NCI-H1436 (cell line): Measurements from ENCODE around the gene LRRC56.

Experiments
- DNase-seq: peaks from one replicate; lab custom pipeline; 2025; lab: John Stamatoyannopoulos, UW

The LRRC56 gene

DNA sequence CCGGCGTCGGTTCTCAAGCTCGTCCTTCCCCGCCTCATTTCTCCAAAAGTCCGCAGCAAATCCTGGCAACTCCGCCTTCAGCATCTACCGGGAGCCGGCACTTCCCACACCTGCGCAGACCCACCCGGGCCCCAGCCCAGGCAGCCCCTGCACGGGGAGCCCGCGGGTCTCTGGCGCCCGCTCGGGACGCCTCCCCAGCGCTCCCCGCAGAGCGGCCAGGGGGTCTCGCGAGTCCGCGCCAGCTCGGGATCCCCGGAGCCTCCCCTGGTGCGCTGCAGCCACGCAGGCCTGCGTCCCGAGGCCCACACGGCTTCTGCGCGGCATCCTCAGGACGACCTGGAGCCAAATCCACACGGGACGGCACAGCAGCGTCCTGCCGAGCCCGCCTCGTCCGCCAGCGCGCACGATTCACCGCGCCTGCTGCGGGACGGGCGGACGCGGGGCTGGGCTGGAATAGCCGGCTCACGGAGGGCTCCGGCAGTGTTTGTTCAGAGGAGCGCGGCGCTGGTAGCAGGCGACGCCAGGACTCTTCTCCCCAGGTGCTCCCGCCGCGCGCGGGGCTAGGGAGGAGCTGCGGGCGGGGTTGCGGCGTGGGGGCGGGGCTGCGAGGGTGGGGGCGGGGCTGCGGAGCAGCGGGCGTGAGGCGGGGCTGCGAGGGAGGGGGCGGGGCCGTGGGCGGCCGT, 38.1 kb downstream of the LRRC56 start:
- peak; percentile 90 for DNase-seq

DNA sequence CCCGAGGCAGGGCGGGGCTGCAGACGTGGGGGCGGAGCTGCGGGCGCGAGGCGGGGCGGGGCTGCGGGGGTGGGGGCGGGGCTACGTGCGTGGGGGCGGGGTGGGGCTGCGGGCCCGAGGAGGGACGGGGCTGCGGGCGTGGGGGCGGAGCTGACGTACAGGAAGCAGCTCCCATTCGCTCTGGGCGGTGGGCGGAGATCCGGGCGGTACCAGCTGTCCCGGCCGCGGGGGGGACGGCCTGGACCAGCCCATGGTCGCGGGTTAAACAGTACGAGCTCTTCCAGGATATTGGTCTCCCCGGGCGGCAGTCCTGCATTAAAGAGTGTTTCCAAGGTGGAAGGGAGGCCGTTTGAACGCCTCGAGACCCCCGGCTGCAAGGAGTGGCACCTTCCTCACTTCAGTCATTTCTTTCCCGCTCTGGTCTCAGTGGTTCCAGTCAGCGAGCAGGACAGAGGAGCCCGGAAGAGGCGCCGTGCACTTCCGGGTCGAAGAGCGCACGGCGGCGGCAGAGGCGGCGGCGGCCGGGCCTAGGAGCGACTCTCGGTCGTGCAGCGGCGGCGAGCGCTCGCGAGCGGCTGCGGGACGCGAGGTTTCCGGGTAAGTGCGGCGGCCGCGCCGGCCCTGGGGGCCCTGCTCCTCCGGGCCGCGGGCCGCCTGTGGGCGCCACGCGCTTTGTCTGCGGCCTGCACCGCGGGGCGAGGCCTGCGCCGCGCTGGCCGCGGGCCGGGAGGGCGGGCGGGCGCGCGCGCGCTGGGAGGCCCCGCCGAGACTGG, 38.9 kb downstream of the LRRC56 start, which contains the start of gene PHRF1:
Gene PHRF1 (plus strand): TSS at position 475 of the 773 bp plus-strand sequence. CDS start 5,043 bp downstream, outside the sequence.
- peak; percentile 93 for DNase-seq

GRCh38 chr11:576811-577610, 39.7 kb downstream of the LRRC56 start:
- DNase-seq: no peak

DNA sequence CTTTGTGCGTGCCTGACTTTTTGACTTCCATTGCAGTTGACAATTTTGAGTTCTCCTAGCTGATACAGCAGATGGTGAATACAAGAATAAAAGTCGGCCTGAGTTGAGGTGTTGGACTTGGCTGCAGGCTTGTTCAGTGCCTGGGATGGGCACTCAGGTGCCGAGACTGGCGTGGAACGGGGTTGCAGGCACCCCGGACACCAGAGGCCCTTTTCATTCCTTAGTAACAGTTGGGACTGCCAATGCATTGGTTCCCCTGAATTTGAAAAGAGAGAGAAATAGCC, 40.2 kb downstream of the LRRC56 start:
- no peak for DNase-seq

DNA sequence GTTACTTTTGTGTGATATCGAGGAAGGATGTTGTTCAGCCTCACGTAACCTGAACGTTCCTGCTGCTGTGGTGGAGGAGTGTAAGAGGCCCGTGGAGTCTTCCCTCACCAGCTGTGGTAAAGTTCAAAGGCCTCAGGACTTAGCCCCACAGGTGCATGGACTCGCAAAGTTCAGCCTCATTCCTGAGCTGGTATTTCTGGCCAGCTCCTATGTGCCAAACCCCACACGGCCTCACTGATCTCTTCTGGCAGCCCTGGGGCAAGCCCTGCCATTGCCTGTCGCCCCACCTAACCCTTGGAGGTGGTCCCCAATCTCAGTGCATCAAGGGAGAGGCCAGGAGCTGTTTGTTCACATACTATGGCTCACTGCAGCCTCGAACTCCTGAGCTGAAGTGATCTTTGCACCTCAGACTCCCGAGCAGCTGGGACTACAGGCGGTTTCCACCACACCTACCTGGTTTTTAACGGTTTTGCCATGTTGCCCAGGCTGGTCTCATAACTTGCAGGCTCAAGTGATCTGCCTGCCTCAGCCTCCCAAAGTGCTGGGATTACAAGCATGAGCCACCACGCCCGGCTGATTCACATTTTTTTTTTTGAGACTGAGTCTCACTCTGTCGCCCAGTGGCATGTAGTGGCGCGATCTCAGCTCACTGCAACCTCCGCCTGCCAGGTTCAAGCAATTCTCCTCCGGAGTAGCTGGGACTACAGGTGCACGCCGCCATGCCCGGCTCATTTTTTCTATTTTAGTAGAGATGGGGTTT, 41.1 kb downstream of the LRRC56 start:
- no peak for DNase-seq

DNA sequence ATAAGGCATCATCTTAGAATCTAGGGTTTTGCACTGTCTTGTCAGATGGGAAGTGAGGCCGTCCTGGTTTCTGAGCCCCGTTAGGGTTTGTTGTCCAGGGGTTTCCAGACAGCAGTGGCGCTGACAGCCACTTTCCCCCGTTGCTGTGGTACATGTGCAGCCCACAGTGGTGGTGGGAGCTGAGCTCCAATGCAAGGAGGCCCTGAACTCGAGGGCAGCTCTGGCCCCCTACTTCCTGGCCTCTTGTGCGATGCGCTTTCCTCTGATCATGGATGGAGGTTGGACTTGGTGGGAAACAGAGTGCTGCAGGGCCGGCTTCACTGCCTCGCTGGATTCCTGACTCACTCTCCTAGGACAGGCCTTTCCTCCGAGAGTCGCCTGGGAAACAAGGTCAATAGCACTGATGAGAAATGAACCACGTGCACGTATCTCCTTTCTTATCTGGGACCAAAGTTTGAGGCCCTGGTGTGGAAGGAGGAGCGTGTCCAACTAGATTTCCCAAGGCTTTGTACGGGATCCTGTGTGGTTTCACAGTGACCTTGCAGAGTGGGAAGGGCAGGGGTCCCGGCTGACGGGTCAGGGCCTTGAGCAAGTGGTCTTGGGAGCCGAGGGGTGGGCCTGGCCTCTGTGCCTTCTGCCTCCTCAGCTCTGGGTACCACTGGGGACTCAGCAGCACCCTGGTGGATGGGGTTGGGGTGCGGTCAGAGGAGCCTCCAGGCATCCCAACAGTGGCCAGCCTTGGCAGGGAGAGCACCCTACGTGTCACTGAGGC, 42.7 kb downstream of the LRRC56 start:
- no peak for DNase-seq

DNA sequence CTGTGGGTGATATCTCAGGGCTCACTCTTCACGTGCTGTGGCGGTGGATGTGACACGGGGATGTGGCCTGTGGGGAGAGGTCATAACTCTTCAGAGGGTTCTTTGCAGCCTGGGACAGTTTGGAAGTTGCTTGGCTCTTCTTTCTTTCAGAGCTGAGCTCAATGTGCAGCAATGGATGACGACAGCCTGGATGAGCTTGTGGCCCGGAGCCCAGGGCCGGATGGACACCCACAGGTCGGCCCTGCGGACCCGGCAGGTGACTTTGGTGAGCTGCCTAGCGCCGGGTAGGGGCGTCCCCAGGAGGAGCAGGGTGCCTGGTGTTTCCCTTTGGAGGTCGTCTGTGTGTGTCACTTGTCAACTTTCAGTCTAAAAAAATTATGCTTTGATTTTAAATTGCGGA, 44.0 kb downstream of the LRRC56 start:
- DNase-seq: no peak

DNA sequence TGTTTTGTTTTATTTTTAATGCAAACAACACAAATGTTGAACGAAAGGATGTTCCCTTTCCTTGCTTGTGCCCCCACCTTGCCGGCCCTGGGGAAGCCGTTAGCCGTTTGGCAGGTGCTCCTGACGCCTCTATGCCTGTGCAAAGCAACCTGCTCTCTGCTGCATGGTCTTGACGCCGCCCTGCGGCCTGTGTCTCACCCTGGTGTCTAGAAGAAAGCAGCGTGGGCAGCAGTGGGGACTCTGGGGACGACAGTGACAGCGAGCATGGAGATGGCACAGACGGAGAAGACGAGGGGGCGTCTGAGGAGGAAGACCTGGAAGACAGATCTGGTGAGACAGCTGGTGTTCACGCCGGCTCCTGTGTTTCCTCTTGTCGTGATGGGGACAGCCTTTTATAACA, 44.4 kb downstream of the LRRC56 start:
- no peak for DNase-seq

GRCh38 chr11:584287-584686, 47.0 kb downstream of the LRRC56 start:
- no peak for DNase-seq

GRCh38 chr11:586376-587316, 49.3 kb downstream of the LRRC56 start:
- DNase-seq: no peak

- no peak for DNase-seq
Measured at GRCh38 chr11:587546-587945, 50.2 kb downstream of the LRRC56 start.

- no peak for DNase-seq
Measured at GRCh38 chr11:587978-588380, 50.7 kb downstream of the LRRC56 start.

DNA sequence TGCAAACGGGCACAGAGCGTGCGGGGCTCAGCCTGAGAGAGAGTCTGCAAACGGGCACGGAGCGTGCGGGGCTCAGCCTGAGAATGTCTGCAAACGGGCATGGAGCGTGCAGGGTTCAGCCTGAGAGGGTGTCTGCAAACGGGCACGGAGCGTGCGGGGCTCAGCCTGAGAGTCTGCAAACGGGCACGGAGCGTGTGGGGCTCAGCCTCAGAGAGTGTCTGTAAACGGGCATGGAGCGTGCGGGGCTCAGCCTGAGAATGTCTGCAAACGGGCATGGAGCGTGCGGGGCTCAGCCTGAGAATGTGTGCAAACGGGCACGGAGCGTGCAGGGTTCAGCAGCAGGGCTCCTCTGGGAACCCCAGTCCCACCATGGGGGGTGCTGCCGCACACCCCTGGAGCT, 52.5 kb downstream of the LRRC56 start:
- no peak for DNase-seq

DNA sequence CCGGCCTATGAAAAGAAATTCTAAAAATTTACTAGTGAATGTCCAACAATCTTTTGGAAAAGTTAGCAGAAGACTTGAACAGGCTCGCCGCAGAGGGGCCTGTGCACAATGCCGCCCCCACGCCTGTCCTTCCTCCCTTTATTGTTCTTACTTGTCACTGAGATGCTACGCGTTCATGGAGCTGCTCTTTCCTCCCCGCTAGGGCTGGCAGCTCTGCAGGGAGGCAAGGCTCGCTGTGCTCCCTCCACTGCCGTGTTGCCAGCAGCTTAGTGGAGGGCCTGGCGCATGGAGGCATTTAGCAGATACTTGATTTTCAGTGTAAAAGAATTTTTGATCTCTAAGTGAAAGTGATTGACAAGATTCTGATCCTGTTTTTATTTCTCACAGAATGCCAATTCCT, 53.7 kb downstream of the LRRC56 start:
- DNase-seq: no peak

GRCh38 chr11:592501-592900, 55.2 kb downstream of the LRRC56 start:
- DNase-seq: no peak

DNA sequence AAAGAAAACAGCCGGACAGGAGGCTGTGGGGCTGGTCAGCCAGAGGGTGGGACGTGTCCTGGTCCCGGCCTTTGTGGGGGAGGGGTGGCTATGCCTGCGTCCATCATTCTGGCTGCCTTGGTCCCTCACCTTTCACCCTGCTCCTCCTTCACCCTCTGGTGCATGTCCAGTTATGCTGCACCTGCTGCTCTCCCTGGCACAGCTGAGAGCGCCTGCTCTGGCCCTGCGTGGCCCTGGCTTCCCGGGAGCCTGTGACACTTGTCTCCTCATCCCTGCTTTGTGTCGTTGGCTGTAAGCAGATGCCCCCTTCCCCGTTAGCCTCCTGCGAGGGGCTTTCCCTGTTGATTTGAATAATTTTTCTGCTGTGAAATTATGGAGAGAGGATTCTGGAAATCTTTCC, 55.6 kb downstream of the LRRC56 start:
- DNase-seq: no peak

GRCh38 chr11:593347-593746, 56.0 kb downstream of the LRRC56 start:
- DNase-seq: no peak

DNA sequence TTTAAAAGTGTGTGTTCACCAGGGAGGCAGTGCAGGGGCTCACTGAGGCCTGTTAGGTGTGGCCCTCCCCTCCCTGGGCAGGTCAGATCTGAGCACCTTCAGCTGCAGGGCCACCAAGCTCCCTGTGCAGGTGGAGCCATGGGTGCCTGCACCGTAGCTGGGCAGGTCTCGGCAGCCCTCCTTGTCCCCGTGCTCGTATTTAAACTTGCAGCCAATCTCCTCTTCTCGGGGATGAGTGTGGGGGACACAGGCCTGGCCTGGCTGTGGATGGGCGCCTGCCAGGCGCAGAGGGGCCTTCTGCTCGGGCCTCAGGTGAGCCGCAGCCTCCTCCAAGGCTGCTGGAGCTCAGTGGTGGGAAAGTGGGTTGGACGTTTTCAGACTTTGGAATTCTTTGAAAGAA, 58.1 kb downstream of the LRRC56 start:
- no peak for DNase-seq

- DNase-seq: no peak
Measured at GRCh38 chr11:596374-596773, 59.0 kb downstream of the LRRC56 start.

DNA sequence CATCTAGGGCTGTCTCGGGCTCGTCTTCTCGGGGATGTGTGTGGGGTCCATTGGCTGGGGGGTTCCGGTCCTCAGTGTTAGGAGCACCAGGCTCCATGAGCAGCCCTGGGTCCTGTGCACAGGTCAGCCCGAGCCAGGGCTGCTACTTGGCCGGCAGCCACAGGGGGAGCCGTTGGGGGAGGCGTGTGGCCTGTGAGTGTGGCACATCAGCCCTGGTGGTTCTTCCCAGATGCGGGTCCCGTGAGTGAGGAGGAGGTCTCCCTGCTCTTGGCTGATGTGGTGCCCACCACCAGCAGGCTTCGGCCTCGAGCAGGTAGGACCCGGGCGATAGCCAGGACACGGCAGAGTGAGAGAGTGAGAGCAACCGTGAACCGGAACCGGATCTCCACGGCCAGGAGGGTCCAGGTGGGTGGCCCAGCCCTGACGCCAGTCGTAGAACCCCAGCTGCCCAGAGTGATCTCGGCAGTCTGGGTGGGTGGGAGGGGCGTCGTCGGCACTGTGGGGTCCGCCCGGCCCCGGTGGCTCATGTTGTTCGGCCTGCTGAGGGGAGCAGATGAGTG, 59.9 kb downstream of the LRRC56 start:
- no peak for DNase-seq
